Measurements from ENCODE around the gene NWD2.

NWD2 gene

GRCh38 chr4:37436546-37436945 is 192.0 kb downstream of the NWD2 start:
- Histone ChIP-seq H3K27ac (ENCODE audit: low read depth, low read length) (no peak overlapping the region), H3K9ac (ENCODE audit: low read length) (no peak overlapping the region), H3K27me3 (ENCODE audit: control insufficient read depth, insufficient read depth, low read length) (no peaks in the 10 kb centered on the region), H3K4me3 (ENCODE audit: low read length) (no peak overlapping the region), H3K4me1 (ENCODE audit: control insufficient read depth, insufficient read depth, low read length) (no peaks in the 10 kb centered on the region), H3K36me3 (ENCODE audit: control insufficient read depth, insufficient read depth, low read length) (no peaks in the 10 kb centered on the region)

GRCh38 chr4:37437163-37437562 is 192.6 kb downstream of the NWD2 start:
- no peaks in the 10 kb centered on the region for H3K27me3 ChIP-seq (ENCODE audit: control insufficient read depth, insufficient read depth, low read length)
- H3K9ac ChIP-seq (ENCODE audit: low read length) = no peak overlapping the region
- no peak overlapping the region for H3K4me3 ChIP-seq (ENCODE audit: low read length)
- H3K36me3 ChIP-seq (ENCODE audit: control insufficient read depth, insufficient read depth, low read length) = no peaks in the 10 kb centered on the region
- H3K4me1 ChIP-seq (ENCODE audit: control insufficient read depth, insufficient read depth, low read length) = no peaks in the 10 kb centered on the region
- no peak overlapping the region for H3K27ac ChIP-seq (ENCODE audit: low read depth, low read length)

GRCh38 chr4:37438564-37439279 is 194.2 kb downstream of the NWD2 start:
- no peaks in the 10 kb centered on the region for H3K4me1 ChIP-seq (ENCODE audit: control insufficient read depth, insufficient read depth, low read length)
- no peaks in the 10 kb centered on the region for H3K36me3 ChIP-seq (ENCODE audit: control insufficient read depth, insufficient read depth, low read length)
- H3K27me3 ChIP-seq (ENCODE audit: control insufficient read depth, insufficient read depth, low read length) = no peaks in the 10 kb centered on the region
- no peak overlapping the region for H3K27ac ChIP-seq (ENCODE audit: low read depth, low read length)
- no peak overlapping the region for H3K4me3 ChIP-seq (ENCODE audit: low read length)
- H3K9ac ChIP-seq (ENCODE audit: low read length) = no peak overlapping the region

- no peak overlapping the region for H3K27ac ChIP-seq (ENCODE audit: low read depth, low read length)
- no peak overlapping the region for H3K4me3 ChIP-seq (ENCODE audit: low read length)
- no peaks in the 10 kb centered on the region for H3K27me3 ChIP-seq (ENCODE audit: control insufficient read depth, insufficient read depth, low read length)
- no peak overlapping the region for H3K9ac ChIP-seq (ENCODE audit: low read length)
- H3K4me1 ChIP-seq (ENCODE audit: control insufficient read depth, insufficient read depth, low read length) = no peaks in the 10 kb centered on the region
- H3K36me3 ChIP-seq (ENCODE audit: control insufficient read depth, insufficient read depth, low read length) = no peaks in the 10 kb centered on the region
Measured at GRCh38 chr4:37439809-37440474, 195.4 kb downstream of the NWD2 start.

GRCh38 chr4:37440501-37440900 is 196.0 kb downstream of the NWD2 start:
- H3K27ac ChIP-seq (ENCODE audit: low read depth, low read length) = no peak overlapping the region
- no peaks in the 10 kb centered on the region for H3K4me1 ChIP-seq (ENCODE audit: control insufficient read depth, insufficient read depth, low read length)
- no peaks in the 10 kb centered on the region for H3K27me3 ChIP-seq (ENCODE audit: control insufficient read depth, insufficient read depth, low read length)
- H3K4me3 ChIP-seq (ENCODE audit: low read length) = no peak overlapping the region
- H3K9ac ChIP-seq (ENCODE audit: low read length) = no peak overlapping the region
- H3K36me3 ChIP-seq (ENCODE audit: control insufficient read depth, insufficient read depth, low read length) = no peaks in the 10 kb centered on the region

GRCh38 chr4:37441231-37442061 is 196.9 kb downstream of the NWD2 start:
- H3K9ac ChIP-seq (ENCODE audit: low read length) = no peak overlapping the region
- H3K27me3 ChIP-seq (ENCODE audit: control insufficient read depth, insufficient read depth, low read length) = no peaks in the 10 kb centered on the region

GRCh38 chr4:37442062-37442323 is 197.4 kb downstream of the NWD2 start:
- Histone ChIP-seq H3K4me1 (ENCODE audit: control insufficient read depth, insufficient read depth, low read length) (no peaks in the 10 kb centered on the region), H3K27me3 (ENCODE audit: control insufficient read depth, insufficient read depth, low read length) (no peaks in the 10 kb centered on the region), H3K36me3 (ENCODE audit: control insufficient read depth, insufficient read depth, low read length) (no peaks in the 10 kb centered on the region), H3K4me3 (ENCODE audit: low read length) (no peak overlapping the region), H3K27ac (ENCODE audit: low read depth, low read length) (no peak overlapping the region), H3K9ac (ENCODE audit: low read length) (no peak overlapping the region)

More at GRCh38 chr4:37441231-37442061, 196.9 kb downstream of the NWD2 start:
- Histone ChIP-seq H3K36me3 (ENCODE audit: control insufficient read depth, insufficient read depth, low read length) (no peaks in the 10 kb centered on the region), H3K27ac (ENCODE audit: low read depth, low read length) (no peak overlapping the region), H3K4me1 (ENCODE audit: control insufficient read depth, insufficient read depth, low read length) (no peaks in the 10 kb centered on the region), H3K4me3 (ENCODE audit: low read length) (no peak overlapping the region)

- Histone ChIP-seq H3K4me1 (ENCODE audit: control insufficient read depth, insufficient read depth, low read length) (no peaks in the 10 kb centered on the region), H3K27ac (ENCODE audit: low read depth, low read length) (no peak overlapping the region), H3K9ac (ENCODE audit: low read length) (no peak overlapping the region), H3K27me3 (ENCODE audit: control insufficient read depth, insufficient read depth, low read length) (no peaks in the 10 kb centered on the region), H3K4me3 (ENCODE audit: low read length) (no peak overlapping the region), H3K36me3 (ENCODE audit: control insufficient read depth, insufficient read depth, low read length) (no peaks in the 10 kb centered on the region)
Measured at GRCh38 chr4:37443137-37443536, 198.6 kb downstream of the NWD2 start.

GRCh38 chr4:37445023-37445422 is 200.5 kb downstream of the NWD2 start:
- Histone ChIP-seq H3K9ac (ENCODE audit: low read length) (no peak overlapping the region), H3K36me3 (ENCODE audit: control insufficient read depth, insufficient read depth, low read length) (no peaks in the 10 kb centered on the region), H3K27me3 (ENCODE audit: control insufficient read depth, insufficient read depth, low read length) (no peaks in the 10 kb centered on the region), H3K4me3 (ENCODE audit: low read length) (no peak overlapping the region), H3K27ac (ENCODE audit: low read depth, low read length) (no peak overlapping the region), H3K4me1 (ENCODE audit: control insufficient read depth, insufficient read depth, low read length) (no peaks in the 10 kb centered on the region)

GRCh38 chr4:37446016-37446415 is 201.5 kb downstream of the NWD2 start:
- H3K27ac ChIP-seq (ENCODE audit: low read depth, low read length) = no peak overlapping the region
- H3K4me1 ChIP-seq (ENCODE audit: control insufficient read depth, insufficient read depth, low read length) = no peaks in the 10 kb centered on the region
- no peak overlapping the region for H3K4me3 ChIP-seq (ENCODE audit: low read length)
- H3K27me3 ChIP-seq (ENCODE audit: control insufficient read depth, insufficient read depth, low read length) = no peaks in the 10 kb centered on the region
- no peaks in the 10 kb centered on the region for H3K36me3 ChIP-seq (ENCODE audit: control insufficient read depth, insufficient read depth, low read length)
- no peak overlapping the region for H3K9ac ChIP-seq (ENCODE audit: low read length)

- no peak overlapping the region for H3K9ac ChIP-seq (ENCODE audit: low read length)
- no peaks in the 10 kb centered on the region for H3K36me3 ChIP-seq (ENCODE audit: control insufficient read depth, insufficient read depth, low read length)
- H3K27me3 ChIP-seq (ENCODE audit: control insufficient read depth, insufficient read depth, low read length) = no peaks in the 10 kb centered on the region
- H3K4me3 ChIP-seq (ENCODE audit: low read length) = no peak overlapping the region
- no peaks in the 10 kb centered on the region for H3K4me1 ChIP-seq (ENCODE audit: control insufficient read depth, insufficient read depth, low read length)
- no peak overlapping the region for H3K27ac ChIP-seq (ENCODE audit: low read depth, low read length)
Measured at GRCh38 chr4:37447886-37448285, 203.3 kb downstream of the NWD2 start.

- Histone ChIP-seq H3K9ac (ENCODE audit: low read length) (no peak overlapping the region), H3K36me3 (ENCODE audit: control insufficient read depth, insufficient read depth, low read length) (no peaks in the 10 kb centered on the region), H3K27me3 (ENCODE audit: control insufficient read depth, insufficient read depth, low read length) (no peaks in the 10 kb centered on the region), H3K4me1 (ENCODE audit: control insufficient read depth, insufficient read depth, low read length) (no peaks in the 10 kb centered on the region), H3K4me3 (ENCODE audit: low read length) (no peak overlapping the region), H3K27ac (ENCODE audit: low read depth, low read length) (no peak overlapping the region)
Measured at GRCh38 chr4:37450309-37450708, 205.8 kb downstream of the NWD2 start.
